B cell (primary cell): ENCODE results near the gene TBC1D9B.

Experiments used
- CTCF ChIP-seq: fragments of 200-600 bp; IDR thresholded peaks from one replicate; pipeline ENCODE4 v1.8.0; 2022; ENCODE audit warnings: antibody characterized with exemption, mild to moderate bottlenecking
- EZH2 ChIP-seq: IDR thresholded peaks from 2 replicates; pipeline ENCODE4 v1.6.1; 2012; ENCODE audit warnings: borderline replicate concordance, low read depth, mild to moderate bottlenecking, moderate library complexity, low read length; ENCODE audit not compliant: insufficient read depth, poor library complexity, severe bottlenecking

- TF ChIP-seq EZH2 (no peak), CTCF (no peak)
Observed at GRCh38 chr5:179858241-179858585, 49.5 kb downstream of the TBC1D9B start.
